Endothelial cell (in vitro differentiated cells): ENCODE data around the gene P2RY1. TPM values are rescaled to one million over a fixed set of nuclear protein-coding genes. Genes with fewer than 3 reads are reported as not detected.

ENCODE experiments used
- DNase-seq: peaks from one replicate; pipeline ENCODE4 v3.0.0; 2021; ENCODE audit warnings: low spot score
- H3K27ac Mint-ChIP-seq: one replicate; pipeline ENCODE4 v1.8.0; 2021; ENCODE audit warnings: mixed read lengths, inconsistent platforms; ENCODE audit not compliant: unreplicated experiment
- H3K27me3 Mint-ChIP-seq: one replicate; pipeline ENCODE4 v1.8.0; 2021; ENCODE audit warnings: mild to moderate bottlenecking, moderate library complexity, mixed read lengths, inconsistent platforms; ENCODE audit not compliant: unreplicated experiment
- H3K36me3 Mint-ChIP-seq: one replicate; pipeline ENCODE4 v1.8.0; 2021; ENCODE audit warnings: mild to moderate bottlenecking, low read depth, mixed read lengths, inconsistent platforms; ENCODE audit not compliant: unreplicated experiment
- H3K4me1 Mint-ChIP-seq: one replicate; pipeline ENCODE4 v1.8.0; 2021; ENCODE audit warnings: mild to moderate bottlenecking, mixed read lengths, inconsistent platforms; ENCODE audit not compliant: unreplicated experiment
- H3K4me3 Mint-ChIP-seq: one replicate; pipeline ENCODE4 v1.8.0; 2021; ENCODE audit warnings: mild to moderate bottlenecking, mixed read lengths, inconsistent platforms; ENCODE audit not compliant: unreplicated experiment
- H3K9me3 Mint-ChIP-seq: one replicate; pipeline ENCODE4 v1.8.0; 2021; ENCODE audit warnings: mixed read lengths, inconsistent platforms; ENCODE audit not compliant: unreplicated experiment
- CTCF ChIP-seq: fragments of 200-600 bp; sonication (generic); IDR thresholded peaks from one replicate; pipeline ENCODE4 v1.5.0; 2021; ENCODE audit warnings: antibody characterized with exemption; ENCODE audit not compliant: unreplicated experiment
- total RNA-seq: library from RNA; stranded (reverse); fragmentation: NEBNext Ultra II Directional; extraction: Animal tissue kit (Norgen Biotek cat#: 25700); gene quantifications from one replicate; pipeline ENCODE4 v1.2.1, GENCODE V29; 2021; ENCODE audit not compliant: unreplicated experiment

The P2RY1 gene
- total RNA-seq, 1 donor from 2014 or later, result 106 TPM

GRCh38 chr3:152849996-152850578 lies 15.2 kb downstream of the P2RY1 start:
- H3K36me3 Mint-ChIP-seq, result peaks cover 27% of the 10 kb centered on the region
- peaks cover 2% of the 10 kb centered on the region for H3K27me3 Mint-ChIP-seq
- no peaks in the 10 kb centered on the region for H3K4me1 Mint-ChIP-seq
- no peak overlapping the region for H3K27ac Mint-ChIP-seq
- H3K9me3 Mint-ChIP-seq, result peaks cover 8% of the 10 kb centered on the region
- TF ChIP-seq CTCF, result no peak
- no peak overlapping the region for H3K4me3 Mint-ChIP-seq
- no peak for DNase-seq

DNA sequence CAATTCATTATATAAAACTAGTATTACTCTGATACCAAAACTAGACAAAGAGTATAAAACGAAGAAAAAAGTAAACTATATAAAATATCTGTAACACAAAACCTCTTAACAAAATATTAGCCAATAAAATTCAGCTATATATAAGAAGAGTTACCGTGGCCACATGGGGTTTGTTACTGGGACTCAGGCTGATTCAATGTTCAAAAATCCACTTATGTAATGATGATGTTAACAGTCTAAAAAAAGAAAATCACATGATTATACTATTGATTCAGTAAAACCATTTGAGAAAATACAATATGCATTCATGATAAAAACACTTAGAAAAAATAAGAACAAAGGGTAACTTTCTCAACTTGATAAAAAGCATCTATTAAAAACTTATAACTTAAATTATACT lies 18.3 kb downstream of the P2RY1 start:
- no peak for DNase-seq
- TF ChIP-seq CTCF, result no peak
- Mint-ChIP-seq H3K36me3 (peaks cover 19% of the 10 kb centered on the region), H3K4me3 (no peak overlapping the region), H3K27ac (no peak overlapping the region), H3K27me3 (peaks cover 2% of the 10 kb centered on the region), H3K9me3 (no peaks in the 10 kb centered on the region), H3K4me1 (peaks cover 9% of the 10 kb centered on the region)

DNA sequence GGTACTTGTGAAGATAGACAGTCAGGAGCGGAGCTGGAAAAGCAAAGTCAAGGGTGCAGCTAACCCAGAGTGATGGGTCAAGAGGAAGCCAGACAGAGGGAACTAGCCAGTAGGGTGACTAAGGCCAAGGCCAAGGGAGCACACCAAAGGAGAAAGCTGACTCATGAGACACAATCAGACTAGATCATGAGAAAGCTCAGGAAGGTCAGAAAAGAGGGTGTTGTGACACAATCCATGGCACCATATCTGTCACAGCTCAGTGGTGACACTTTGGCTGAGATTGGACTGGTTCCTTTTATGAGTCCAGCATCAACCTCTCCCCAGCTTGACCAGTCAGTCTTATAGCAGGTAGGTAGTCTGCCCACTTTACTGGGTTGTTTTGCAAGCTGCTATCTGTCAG lies 22.2 kb downstream of the P2RY1 start:
- no peaks in the 10 kb centered on the region for H3K36me3 Mint-ChIP-seq
- DNase-seq, result no peak
- no peaks in the 10 kb centered on the region for H3K9me3 Mint-ChIP-seq
- no peak overlapping the region for H3K27ac Mint-ChIP-seq
- peaks cover 21% of the 10 kb centered on the region for H3K4me1 Mint-ChIP-seq
- H3K27me3 Mint-ChIP-seq, result no peaks in the 10 kb centered on the region
- TF ChIP-seq CTCF, result no peak
- no peak overlapping the region for H3K4me3 Mint-ChIP-seq

- Mint-ChIP-seq H3K4me1 (peaks cover 21% of the 10 kb centered on the region), H3K27ac (peak overlapping the region; percentile 38), H3K36me3 (no peaks in the 10 kb centered on the region), H3K4me3 (no peak overlapping the region), H3K9me3 (no peaks in the 10 kb centered on the region), H3K27me3 (no peaks in the 10 kb centered on the region)
- TF ChIP-seq CTCF, result no peak
- no peak for DNase-seq
These were observed 23.4 kb downstream of the P2RY1 start for GRCh38 chr3:152858170-152858800.

DNA sequence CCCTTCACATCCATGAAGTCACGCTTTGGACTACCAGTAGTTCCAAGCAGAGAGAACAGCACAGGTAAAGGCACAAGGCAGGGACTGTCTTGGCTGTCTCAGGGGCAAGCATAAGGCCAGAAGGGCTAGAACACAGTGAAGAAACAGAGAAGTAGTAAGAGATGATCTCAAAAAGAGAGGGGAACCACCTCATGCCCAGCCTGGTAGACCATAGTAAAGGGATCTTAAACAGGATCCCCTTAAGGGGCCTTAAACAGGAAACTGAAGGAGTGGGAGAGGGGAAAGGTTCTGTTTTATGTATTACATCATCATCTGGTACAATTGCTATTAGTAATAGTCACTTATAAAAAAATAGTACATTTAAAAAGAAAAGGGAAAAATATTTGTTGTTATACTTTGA lies 25.8 kb downstream of the P2RY1 start:
- no peak overlapping the region for H3K4me3 Mint-ChIP-seq
- peaks cover 21% of the 10 kb centered on the region for H3K4me1 Mint-ChIP-seq
- DNase-seq, result no peak
- TF ChIP-seq CTCF, result no peak
- H3K9me3 Mint-ChIP-seq, result no peaks in the 10 kb centered on the region
- H3K27ac Mint-ChIP-seq, result no peak overlapping the region
- H3K27me3 Mint-ChIP-seq, result no peaks in the 10 kb centered on the region
- no peaks in the 10 kb centered on the region for H3K36me3 Mint-ChIP-seq
